ENCODE data around the gene PMFBP1. TPM values are rescaled to one million over a fixed set of nuclear protein-coding genes. Genes with fewer than 3 reads are reported as not detected.
A peak's percentile ranks its signal among the peaks of the same experiment; 100 is the strongest.

The PMFBP1 gene
- total RNA-seq, 4 donors from 2014 or later, result not detected

GRCh38 chr16:72092832-72093447 is 79.0 kb downstream of the PMFBP1 start:
- TF ChIP-seq CTCF (IDR thresholded peaks at IDR 0.05 in 4 of 5, conservative IDR thresholded peaks at IDR 0.05 in 1 of 5), result no peak
- TF ChIP-seq POLR2A (IDR thresholded peaks at IDR 0.05), result no peak
- intact Hi-C loops (cut with DNase I; ENCODE audit: low total_unique reads) (loop anchor here (1.0 to 2.0 kb wide), 3 partner anchors 85 to 630 kb away; partner anchors contain the start of genes DHODH, IST1 and ZNF23), in situ Hi-C loops (cut with MboI; ENCODE audit: low sequenced_read_pairs in 4 of 4) (loop anchor here in 3 of 4 donors (10.0 kb wide), 2 partner anchors 78 to 278 kb away; no protein-coding TSS in a partner anchor)
- H3K36me3 ChIP-seq, result peaks cover 4 to 38% of the 10 kb centered on the region in 2 donors
- no peaks in the 10 kb centered on the region for H3K27me3 ChIP-seq
- no peaks in the 10 kb centered on the region for H3K9me3 ChIP-seq
- peak overlapping the region; percentile 87 to 96 (median 91) for H3K27ac ChIP-seq
- peaks cover 29 to 32% of the 10 kb centered on the region in 2 donors for H3K4me1 ChIP-seq
- peak overlapping the region; percentile 89 to 95 (median 92) for H3K4me3 ChIP-seq
- DNase-seq (no peak), ATAC-seq (peak; percentile 23 to 28)

GRCh38 chr16:72091217-72091616 is 80.7 kb downstream of the PMFBP1 start:
- no peak for ATAC-seq
- H3K4me1 ChIP-seq, result peaks cover 29 to 32% of the 10 kb centered on the region in 2 donors
- H3K27ac ChIP-seq, result no peak overlapping the region
- H3K9me3 ChIP-seq, result no peaks in the 10 kb centered on the region
- DNase-seq, result no peak
- no peak for TF ChIP-seq CTCF (IDR thresholded peaks at IDR 0.05 in 4 of 5, conservative IDR thresholded peaks at IDR 0.05 in 1 of 5)
- TF ChIP-seq POLR2A (IDR thresholded peaks at IDR 0.05), result no peak
- H3K36me3 ChIP-seq, result peaks cover 4 to 36% of the 10 kb centered on the region in 2 donors
- no peaks in the 10 kb centered on the region for H3K27me3 ChIP-seq
- no peak overlapping the region for H3K4me3 ChIP-seq
- intact Hi-C loops (cut with DNase I; ENCODE audit: low total_unique reads), result no loop called here
- in situ Hi-C loops (cut with MboI; ENCODE audit: low sequenced_read_pairs in 4 of 4), result loop anchor here in 3 of 4 donors (10.0 kb wide), 2 partner anchors 76 to 276 kb away; no protein-coding TSS in a partner anchor

GRCh38 chr16:72085002-72085401 is 87.0 kb downstream of the PMFBP1 start:
- Histone ChIP-seq H3K4me1 (no peaks in the 10 kb centered on the region), H3K36me3 (peaks cover 7 to 53% of the 10 kb centered on the region in 2 donors)
- intact Hi-C loops (cut with DNase I; ENCODE audit: low total_unique reads), result no loop called here

GRCh38 chr16:72084445-72084844 is 87.5 kb downstream of the PMFBP1 start:
- Histone ChIP-seq H3K4me1 (no peaks in the 10 kb centered on the region), H3K27ac (no peak overlapping the region), H3K27me3 (no peaks in the 10 kb centered on the region), H3K4me3 (no peak overlapping the region), H3K36me3 (peaks cover 4 to 47% of the 10 kb centered on the region in 2 donors), H3K9me3 (no peaks in the 10 kb centered on the region)
- TF ChIP-seq POLR2A (IDR thresholded peaks at IDR 0.05), result no peak
- TF ChIP-seq CTCF (IDR thresholded peaks at IDR 0.05 in 4 of 5, conservative IDR thresholded peaks at IDR 0.05 in 1 of 5), result no peak
- DNase-seq (no peak), ATAC-seq (no peak)
- in situ Hi-C loops (cut with MboI; ENCODE audit: low sequenced_read_pairs in 4 of 4) (no loop called here), intact Hi-C loops (cut with DNase I; ENCODE audit: low total_unique reads) (no loop called here)

More at GRCh38 chr16:72085002-72085401, 87.0 kb downstream of the PMFBP1 start:
- no peak for TF ChIP-seq CTCF (IDR thresholded peaks at IDR 0.05 in 4 of 5, conservative IDR thresholded peaks at IDR 0.05 in 1 of 5)
- TF ChIP-seq POLR2A (IDR thresholded peaks at IDR 0.05), result no peak
- no peaks in the 10 kb centered on the region for H3K9me3 ChIP-seq
- DNase-seq (no peak), ATAC-seq (no peak)
- H3K4me3 ChIP-seq, result no peak overlapping the region
- in situ Hi-C loops (cut with MboI; ENCODE audit: low sequenced_read_pairs in 4 of 4), result no loop called here
- H3K27me3 ChIP-seq, result no peaks in the 10 kb centered on the region
- H3K27ac ChIP-seq, result no peak overlapping the region
